Suprapubic skin (tissue), 4 donors: ENCODE results near the gene E2F4. TPM values are rescaled to one million over a fixed set of nuclear protein-coding genes. Genes with fewer than 3 reads are reported as not detected.

Experiments
- DNase-seq, 2 donors: peaks; one replicate each; pipeline ENCODE4 v3.0.0-alpha.2; 2019; ENCODE audit warnings: low spot score in 2 of 2
- H3K27ac ChIP-seq: fragments of 200-600 bp; sonication (generic); one replicate; pipeline ENCODE4 v1.5.1; 2019
- H3K27me3 ChIP-seq: fragments of 200-600 bp; sonication (generic); one replicate; pipeline ENCODE4 v1.5.1; 2019
- H3K36me3 ChIP-seq: fragments of 200-600 bp; sonication (generic); one replicate; pipeline ENCODE4 v1.5.1; 2019
- H3K4me1 ChIP-seq: fragments of 200-600 bp; sonication (generic); one replicate; pipeline ENCODE4 v1.5.1; 2019
- H3K4me3 ChIP-seq: fragments of 200-600 bp; sonication (generic); one replicate; pipeline ENCODE4 v1.5.1; 2019; ENCODE audit warnings: mild to moderate bottlenecking
- H3K9me3 ChIP-seq: fragments of 200-600 bp; sonication (generic); one replicate; pipeline ENCODE4 v1.5.1; 2019
- CTCF ChIP-seq, 2 donors: fragments of 200-600 bp in 1 of 2; fragments of 450-650 bp in 1 of 2; sonication (generic) in 1 of 2; IDR thresholded peaks; one replicate each; pipeline ENCODE4 v1.5.1; 2016 to 2019; ENCODE audit warnings: antibody characterized with exemption in 2 of 2, mild to moderate bottlenecking in 1 of 2, moderate library complexity in 1 of 2
- EP300 ChIP-seq: sonication (generic); formaldehyde crosslinking; IDR thresholded peaks from one replicate; pipeline ENCODE4 v1.6.1; 2017; ENCODE audit warnings: antibody characterized with exemption
- POLR2A ChIP-seq, 2 donors: fragments of 450-650 bp; IDR thresholded peaks; one replicate each; pipeline ENCODE4 v1.6.1; 2017; ENCODE audit warnings: antibody characterized with exemption in 2 of 2, mild to moderate bottlenecking in 2 of 2, moderate library complexity in 2 of 2
- POLR2AphosphoS5 ChIP-seq, 3 donors: sonication (generic); formaldehyde crosslinking; IDR thresholded peaks; one replicate each; pipeline ENCODE4 v1.6.1; 2017; ENCODE audit warnings: antibody characterized with exemption in 3 of 3
- WGBS: methylation state at CpG from one replicate; pipeline ENCODE4 v1.1.5; 2018; 5-methylcytosine and 5-hydroxymethylcytosine counted together
- total RNA-seq, 4 donors: library from RNA; depleted of rRNA; stranded (reverse); fragments of >200 nt; gene quantifications; one replicate each; pipeline ENCODE4 v1.1.0, GENCODE V29; 2016

E2F4 gene
- total RNA-seq, 4 donors from 2014 or later: 92.6 to 106 (median 96.8) TPM

- Histone ChIP-seq H3K4me3 (no peak overlapping the region), H3K27me3 (no peaks in the 10 kb centered on the region), H3K4me1 (peaks cover 52% of the 10 kb centered on the region), H3K27ac (no peak overlapping the region), H3K36me3 (no peaks in the 10 kb centered on the region), H3K9me3 (no peaks in the 10 kb centered on the region)
- no peak for TF ChIP-seq POLR2A (IDR thresholded peaks at IDR 0.05)
- no peak for TF ChIP-seq CTCF (IDR thresholded peaks at IDR 0.05)
- no peak for TF ChIP-seq EP300
- TF ChIP-seq POLR2AphosphoS5 (IDR thresholded peaks at IDR 0.05): no peak
- WGBS: 75% methylated on average over 2 of the region's 2 CpGs
- DNase-seq: no peak
These were observed 9.7 kb upstream of the E2F4 start for GRCh38 chr16:67182288-67182687.

- TF ChIP-seq POLR2A (IDR thresholded peaks at IDR 0.05) (no peak), CTCF (IDR thresholded peaks at IDR 0.05) (no peak), POLR2AphosphoS5 (IDR thresholded peaks at IDR 0.05) (no peak)
- no peaks in the 10 kb centered on the region for H3K27me3 ChIP-seq
- H3K9me3 ChIP-seq: no peaks in the 10 kb centered on the region
- WGBS: 10% methylated on average over 11 of the region's 11 CpGs
- no peaks in the 10 kb centered on the region for H3K36me3 ChIP-seq
- DNase-seq: no peak
- H3K4me3 ChIP-seq: peak overlapping the region; percentile 72
- peaks cover 44% of the 10 kb centered on the region for H3K4me1 ChIP-seq
- H3K27ac ChIP-seq: peak overlapping the region; percentile 96
These were observed 8.7 kb upstream of the E2F4 start for GRCh38 chr16:67183284-67183626.

- DNase-seq: peak; percentile 97 to 98
- Histone ChIP-seq H3K27me3 (no peaks in the 10 kb centered on the region), H3K9me3 (no peaks in the 10 kb centered on the region), H3K4me1 (peaks cover 38% of the 10 kb centered on the region), H3K4me3 (peak within 1 kb of the TSS; percentile 72), H3K27ac (peak within 1 kb of the TSS; percentile 96), H3K36me3 (no peaks in the 10 kb centered on the region)
- under 1% methylated on average over 39 of the region's 77 CpGs for WGBS
- TF ChIP-seq POLR2AphosphoS5 (IDR thresholded peaks at IDR 0.05) (peak in 2 of 3 donors; percentile 30 to 85), CTCF (IDR thresholded peaks at IDR 0.05) (no peak), POLR2A (IDR thresholded peaks at IDR 0.05) (peak in 1 of 2 donors; percentile 37), EP300 (no peak)
These were observed 8.1 kb upstream of the E2F4 start, which contains the start of gene MATCAP1 for GRCh38 chr16:67183627-67184452. MATCAP1 (minus strand) TSS chr16:67183963; CDS start chr16:67180610, 3,353 bp downstream.

GRCh38 chr16:67184453-67184994 is 7.4 kb upstream of the E2F4 start:
- TF ChIP-seq POLR2AphosphoS5 (IDR thresholded peaks at IDR 0.05) (no peak), CTCF (IDR thresholded peaks at IDR 0.05) (no peak), POLR2A (IDR thresholded peaks at IDR 0.05) (no peak), EP300 (no peak)
- Histone ChIP-seq H3K36me3 (no peaks in the 10 kb centered on the region), H3K4me3 (peak overlapping the region; percentile 72), H3K27me3 (no peaks in the 10 kb centered on the region), H3K9me3 (no peaks in the 10 kb centered on the region), H3K27ac (peak overlapping the region; percentile 96), H3K4me1 (peaks cover 31% of the 10 kb centered on the region)
- DNase-seq: no peak
- WGBS: 2% methylated on average over 19 of the region's 59 CpGs

GRCh38 chr16:67184995-67185650 is 6.8 kb upstream of the E2F4 start:
- H3K27ac ChIP-seq: no peak overlapping the region
- H3K4me3 ChIP-seq: peak overlapping the region; percentile 72
- no peak for TF ChIP-seq POLR2A (IDR thresholded peaks at IDR 0.05)
- TF ChIP-seq POLR2AphosphoS5 (IDR thresholded peaks at IDR 0.05): peak in 1 of 3 donors; percentile 13
- TF ChIP-seq CTCF (IDR thresholded peaks at IDR 0.05): peak; percentile 64 to 77
- TF ChIP-seq EP300: no peak
- H3K9me3 ChIP-seq: no peaks in the 10 kb centered on the region
- H3K36me3 ChIP-seq: no peaks in the 10 kb centered on the region
- peaks cover 28% of the 10 kb centered on the region for H3K4me1 ChIP-seq
- 25% methylated on average over 17 of the region's 43 CpGs for WGBS
- peak; percentile 95 for DNase-seq
- no peaks in the 10 kb centered on the region for H3K27me3 ChIP-seq
